Right lobe of liver (tissue), 4 donors: ENCODE data around the gene GLYATL1.

Experiments used
- CTCF ChIP-seq, 4 donors: fragments of 200-600 bp in 3 of 4; fragments of 450-650 bp in 1 of 4; IDR thresholded peaks; one replicate each; pipeline versions ENCODE4 v1.5.1 to v1.8.0; 2016 to 2022; ENCODE audit warnings: antibody characterized with exemption in 4 of 4, mild to moderate bottlenecking in 2 of 4
- POLR2A ChIP-seq: fragments of 450-650 bp; IDR thresholded peaks from one replicate; pipeline ENCODE4 v1.6.1; 2017; ENCODE audit warnings: antibody characterized with exemption, mild to moderate bottlenecking
- donor health status: DM: no; HTN: no; CAD: no.
- donor health status: DM: no; HTN: no; CAD: no.
- donor health status: DM: no; HTN: yes; CAD: no.

GRCh38 chr11:58926251-58926650, 13.0 kb upstream of the GLYATL1 start:
- TF ChIP-seq CTCF (IDR thresholded peaks at IDR 0.05) (no peak), POLR2A (no peak)
